NCI-H1694 treated with DMSO at 0.1 percent for 48 hours (cell line): Measurements from ENCODE around the gene PHKG2.

Experiments used
- DNase-seq: peaks from one replicate; lab custom pipeline; 2025; lab: John Stamatoyannopoulos, UW

Gene PHKG2

DNA sequence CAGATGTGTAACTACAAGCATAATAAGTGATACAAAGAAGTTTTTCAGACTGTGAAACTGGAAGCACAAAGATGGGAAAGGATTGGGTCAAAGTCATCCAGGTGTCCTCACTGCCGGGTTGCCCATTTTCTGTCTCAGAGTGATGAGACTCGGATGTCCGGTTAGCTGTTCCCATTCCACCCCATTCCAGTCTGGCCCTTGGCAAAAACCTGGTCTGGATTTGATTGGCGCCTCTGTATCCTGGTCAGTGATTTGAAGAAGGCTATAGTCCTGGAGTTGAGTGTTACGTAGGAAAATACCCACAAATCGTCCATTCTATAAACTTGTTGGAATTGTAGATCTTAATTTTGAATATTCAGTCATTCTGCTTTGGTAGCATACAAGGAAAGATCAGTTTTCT is 19.9 kb upstream of the PHKG2 start:
- DNase-seq, result no peak

DNA sequence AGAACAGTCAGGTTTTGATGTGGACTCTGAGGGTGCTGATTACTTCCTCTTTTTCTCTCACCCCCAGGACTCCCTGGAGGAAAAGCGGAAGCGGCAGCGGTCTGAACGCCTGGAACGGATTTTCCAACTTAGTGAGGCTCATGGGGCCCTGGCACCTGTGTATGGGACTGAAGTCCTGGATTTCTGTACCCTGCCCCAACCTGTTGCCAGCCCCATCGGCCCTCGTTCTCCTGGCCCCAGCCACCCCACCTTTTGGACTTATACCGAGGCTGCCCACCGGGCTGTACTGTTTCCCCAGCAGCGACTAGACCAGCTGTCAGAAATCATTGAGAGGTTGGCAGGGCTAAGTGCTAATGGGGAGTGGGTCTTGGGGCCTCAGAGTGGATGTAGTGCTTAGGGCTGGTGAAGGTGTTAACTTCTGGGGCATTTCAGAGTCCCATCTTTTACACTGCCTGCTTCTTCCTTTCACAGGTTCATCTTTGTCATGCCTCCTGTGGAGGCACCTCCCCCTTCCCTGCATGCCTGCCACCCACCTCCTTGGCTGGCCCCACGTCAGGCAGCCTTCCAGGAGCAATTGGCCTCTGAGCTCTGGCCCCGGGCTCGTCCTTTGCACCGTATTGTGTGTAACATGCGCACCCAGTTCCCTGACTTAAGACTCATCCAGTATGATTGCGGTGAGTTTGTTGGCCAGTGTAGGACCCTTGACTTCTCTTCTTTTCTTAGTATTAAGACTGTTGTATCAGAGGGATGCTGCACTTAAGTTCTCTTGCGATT is 19.1 kb upstream of the PHKG2 start:
- DNase-seq, result no peak

GRCh38 chr16:30731411-30731810 is 16.8 kb upstream of the PHKG2 start:
- DNase-seq, result no peak

GRCh38 chr16:30736995-30737793 is 11.0 kb upstream of the PHKG2 start:
- no peak for DNase-seq

DNA sequence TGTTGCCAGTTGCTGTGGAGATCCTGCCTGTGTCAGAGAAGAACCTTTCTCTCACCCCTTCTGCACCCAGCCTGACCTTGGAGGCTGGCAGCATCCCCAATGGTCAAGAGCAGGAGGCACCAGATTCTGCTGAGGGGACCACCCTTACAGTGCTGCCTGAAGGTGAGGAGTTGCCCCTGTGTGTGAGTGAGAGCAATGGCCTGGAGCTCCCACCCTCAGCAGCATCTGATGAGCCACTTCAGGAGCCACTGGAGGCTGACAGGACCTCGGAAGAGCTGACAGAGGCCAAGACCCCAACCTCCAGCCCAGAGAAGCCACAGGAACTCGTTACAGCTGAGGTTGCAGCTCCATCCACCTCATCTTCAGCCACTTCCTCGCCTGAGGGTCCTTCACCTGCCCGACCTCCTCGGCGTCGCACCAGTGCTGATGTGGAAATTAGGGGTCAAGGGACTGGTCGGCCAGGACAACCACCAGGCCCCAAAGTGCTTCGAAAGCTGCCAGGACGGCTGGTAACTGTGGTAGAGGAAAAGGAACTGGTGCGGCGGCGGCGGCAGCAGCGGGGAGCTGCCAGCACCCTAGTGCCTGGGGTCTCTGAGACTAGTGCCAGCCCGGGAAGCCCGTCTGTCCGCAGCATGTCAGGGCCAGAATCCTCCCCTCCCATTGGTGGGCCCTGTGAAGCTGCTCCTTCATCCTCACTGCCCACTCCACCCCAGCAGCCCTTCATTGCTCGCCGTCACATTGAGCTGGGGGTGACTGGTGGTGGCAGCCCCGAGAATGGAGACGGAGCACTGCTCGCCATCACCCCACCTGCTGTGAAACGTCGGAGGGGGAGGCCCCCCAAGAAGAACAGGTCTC is 10.2 kb upstream of the PHKG2 start:
- no peak for DNase-seq

GRCh38 chr16:30738984-30739951 is 9.0 kb upstream of the PHKG2 start:
- no peak for DNase-seq

DNA sequence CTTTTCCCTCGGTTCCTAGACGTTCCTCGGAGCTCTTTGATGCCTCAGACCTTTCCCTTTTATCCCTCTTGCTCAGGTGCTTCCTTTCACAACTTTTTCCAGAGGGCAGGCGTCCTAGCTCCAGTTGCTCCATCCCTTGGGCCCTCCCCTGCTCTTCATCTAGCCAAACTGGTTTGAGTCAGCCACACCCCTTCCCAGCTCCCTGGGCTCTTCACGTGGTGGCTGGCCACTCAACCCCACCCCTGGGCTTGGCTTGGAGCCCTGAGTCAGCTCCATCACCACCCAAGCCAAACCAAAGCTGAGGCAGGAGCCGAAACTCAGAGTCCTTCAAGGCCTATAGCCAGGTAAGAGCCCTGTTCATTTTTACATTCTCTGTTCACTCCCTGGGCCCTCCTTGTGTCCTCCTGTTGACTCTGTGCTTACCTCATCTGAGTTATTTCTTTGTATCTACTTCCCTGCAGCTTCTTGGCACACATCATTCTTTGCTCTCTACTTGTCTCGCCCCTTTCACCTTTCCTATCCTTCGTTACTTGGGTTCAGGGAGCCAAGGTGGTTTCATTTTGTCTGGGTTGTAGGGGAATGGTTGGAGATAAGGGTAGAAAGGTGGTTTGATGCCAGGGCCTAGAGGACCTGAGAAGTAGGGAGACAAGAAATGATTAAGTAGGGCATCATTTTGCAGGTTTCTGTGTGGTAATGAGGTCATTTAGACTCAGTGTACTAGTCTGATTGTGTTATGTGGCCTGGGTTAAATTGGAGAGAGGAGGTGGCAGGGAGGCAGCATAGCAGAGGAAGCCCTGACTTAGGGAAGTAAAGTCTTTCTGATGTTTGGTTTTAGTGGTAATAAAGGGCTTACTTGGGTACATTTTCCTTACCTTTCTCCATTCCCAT is 7.6 kb upstream of the PHKG2 start:
- no peak for DNase-seq

DNA sequence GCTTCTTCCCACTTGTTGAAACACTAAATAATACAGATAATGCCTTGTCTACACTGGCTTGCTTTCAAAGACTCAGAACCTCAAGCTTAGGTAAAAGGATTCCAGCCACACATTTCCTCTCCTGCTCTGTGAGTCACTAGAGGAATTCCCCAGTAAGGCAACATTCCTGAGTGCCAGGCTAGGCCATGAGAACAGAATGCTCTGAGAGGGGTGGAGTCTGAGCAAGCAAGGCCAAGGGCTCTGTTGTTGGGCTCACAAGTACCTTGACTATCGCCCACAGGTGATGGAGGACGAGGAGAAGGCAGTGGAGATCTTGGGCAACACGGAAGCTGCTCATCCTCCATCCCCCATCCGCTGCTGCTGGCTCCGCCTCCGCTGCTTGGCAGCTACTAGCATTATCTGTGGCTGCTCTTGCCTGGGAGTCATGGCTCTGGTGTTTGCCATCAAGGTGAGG is 6.7 kb upstream of the PHKG2 start:
- no peak for DNase-seq

- DNase-seq, result no peak
Observed at GRCh38 chr16:30743716-30744115, 4.5 kb upstream of the PHKG2 start.

GRCh38 chr16:30744183-30744582 is 4.0 kb upstream of the PHKG2 start:
- DNase-seq, result no peak

- DNase-seq, result no peak
Observed at GRCh38 chr16:30745082-30745481, 3.1 kb upstream of the PHKG2 start.

- no peak for DNase-seq
Observed at GRCh38 chr16:30746638-30747175, 1.5 kb upstream of the PHKG2 start.

GRCh38 chr16:30747331-30747730 is 894 bp upstream of the PHKG2 start:
- no peak for DNase-seq

DNA sequence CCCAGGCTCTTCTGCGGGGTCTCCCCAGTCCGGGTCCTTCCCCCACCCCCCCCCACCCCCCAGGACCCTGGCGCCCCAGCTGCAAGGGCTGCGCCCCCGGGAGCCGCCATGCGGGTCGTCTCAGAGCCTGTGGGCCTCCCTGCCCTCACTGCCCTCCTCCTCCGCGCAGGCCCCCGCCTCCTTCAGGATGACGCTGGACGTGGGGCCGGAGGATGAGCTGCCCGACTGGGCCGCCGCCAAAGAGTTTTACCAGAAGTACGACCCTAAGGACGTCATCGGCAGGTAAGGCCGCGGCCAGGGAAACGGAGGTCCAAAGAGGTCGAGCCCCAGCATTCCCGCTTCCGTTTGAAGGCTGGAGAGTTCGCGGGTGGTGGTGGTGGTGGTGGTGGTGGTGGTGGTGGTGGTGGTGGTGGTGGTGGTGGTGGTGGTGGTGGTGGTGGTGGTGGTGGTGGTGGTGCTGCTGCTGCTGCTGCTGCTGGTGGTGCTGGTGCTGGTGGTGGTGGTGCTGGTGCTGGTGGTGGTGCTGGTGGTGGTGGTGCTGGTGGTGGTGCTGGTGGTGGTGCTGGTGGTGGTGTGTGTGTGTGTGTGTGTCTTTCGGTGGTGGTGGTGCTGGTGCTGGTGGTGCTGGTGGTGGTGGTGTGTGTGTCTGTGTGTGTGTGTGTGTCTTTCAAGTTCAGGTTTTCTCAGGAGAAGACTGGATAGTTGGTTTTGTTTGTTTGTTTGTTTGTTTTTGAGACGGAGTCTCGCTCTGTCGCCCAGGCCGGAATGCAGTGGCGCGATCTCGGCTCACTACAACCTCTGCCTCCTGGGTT is 615 bp downstream of the PHKG2 start:
- no peak for DNase-seq

DNA sequence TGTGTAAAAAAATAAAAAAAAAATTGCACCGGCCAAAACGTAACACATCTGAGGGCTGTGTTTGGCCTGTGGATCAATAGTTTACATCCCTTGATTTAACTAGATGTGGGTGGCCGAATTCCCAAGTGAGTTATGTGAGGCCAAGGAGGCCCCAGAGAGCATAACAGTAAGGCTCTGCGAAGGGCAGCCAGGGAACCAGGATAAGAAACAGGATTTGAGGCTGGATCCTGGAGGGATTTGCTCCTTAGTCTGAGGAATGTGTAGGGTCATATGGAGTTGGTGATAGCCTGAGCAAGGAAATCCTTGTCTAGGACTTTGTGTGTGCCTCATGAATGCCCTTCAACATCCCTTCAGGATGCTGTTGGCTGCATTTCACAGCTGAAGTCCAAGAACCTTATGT is 2.0 kb downstream of the PHKG2 start:
- no peak for DNase-seq

DNA sequence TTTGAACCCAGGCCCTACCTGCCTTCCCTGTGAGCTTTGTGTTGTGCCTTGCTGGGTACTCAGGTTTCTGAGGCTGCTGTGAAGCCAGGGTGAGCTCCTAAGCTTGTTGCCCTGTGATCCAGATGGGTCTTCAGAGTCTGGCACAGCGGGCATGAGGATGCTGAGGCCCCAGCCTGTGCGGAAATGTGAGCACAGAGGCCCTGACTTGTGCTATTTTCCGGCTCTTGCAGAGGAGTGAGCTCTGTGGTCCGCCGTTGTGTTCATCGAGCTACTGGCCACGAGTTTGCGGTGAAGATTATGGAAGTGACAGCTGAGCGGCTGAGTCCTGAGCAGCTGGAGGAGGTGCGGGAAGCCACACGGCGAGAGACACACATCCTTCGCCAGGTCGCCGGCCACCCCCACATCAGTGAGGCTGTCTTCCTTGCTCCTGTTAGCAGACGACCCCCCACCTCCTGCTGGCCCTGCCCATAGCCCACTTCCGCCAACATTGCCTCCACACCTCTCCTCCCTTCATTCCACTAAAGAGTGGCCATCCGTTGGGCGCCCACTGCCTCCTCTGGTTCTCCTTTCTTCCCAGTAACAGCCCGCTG is 2.7 kb downstream of the PHKG2 start:
- no peak for DNase-seq

- DNase-seq, result no peak
Observed at GRCh38 chr16:30753596-30753995, 5.4 kb downstream of the PHKG2 start.

GRCh38 chr16:30755955-30756780 is 7.9 kb downstream of the PHKG2 start:
- no peak for DNase-seq
